HG02571 (cell line): ENCODE results near the gene MEG3.

Source experiments
- ATAC-seq: cut with Tn5 transposase; IDR thresholded peaks from one replicate; pipeline ENCODE4 v1.9.1; 2021; ENCODE audit warnings: mild to moderate bottlenecking, moderate library complexity; ENCODE audit not compliant: unreplicated experiment

MEG3 gene

DNA sequence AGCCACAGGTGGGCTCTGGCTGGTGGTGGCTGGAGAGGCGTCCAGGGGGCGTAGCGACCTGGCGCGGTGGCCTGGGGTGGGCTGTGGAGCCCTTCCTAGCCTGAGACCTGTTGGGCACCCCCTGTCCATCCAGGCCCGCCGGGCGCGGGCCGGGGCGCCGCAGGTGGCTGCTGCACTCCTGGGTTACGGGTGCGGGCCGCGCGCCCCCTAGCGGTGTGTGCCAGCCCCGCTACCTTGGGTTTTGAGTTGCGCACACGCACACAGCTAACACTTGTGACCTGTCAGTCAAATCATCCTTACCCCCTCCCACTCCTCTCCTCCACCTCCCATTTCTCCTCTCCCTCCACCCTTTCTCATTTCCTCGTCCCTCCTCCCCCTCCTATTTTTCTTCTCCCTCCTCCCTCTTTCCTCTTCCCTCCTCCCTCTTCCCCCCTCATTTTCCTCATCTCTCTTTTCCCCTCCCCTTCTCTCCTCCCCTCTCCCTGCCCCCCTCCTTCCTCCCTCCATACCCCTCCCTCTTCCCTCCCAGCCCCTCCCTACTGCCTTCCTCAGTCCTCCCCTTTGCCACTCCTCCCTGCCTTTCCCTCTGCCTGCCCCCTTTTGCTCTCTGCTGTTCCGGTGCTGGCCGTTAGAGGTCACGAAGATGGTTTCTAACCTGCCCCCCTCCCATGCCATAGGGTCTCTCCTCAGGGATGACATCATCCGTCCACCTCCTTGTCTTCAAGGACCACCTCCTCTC lies 2.3 kb downstream of the MEG3 start:
- no peak for ATAC-seq

DNA sequence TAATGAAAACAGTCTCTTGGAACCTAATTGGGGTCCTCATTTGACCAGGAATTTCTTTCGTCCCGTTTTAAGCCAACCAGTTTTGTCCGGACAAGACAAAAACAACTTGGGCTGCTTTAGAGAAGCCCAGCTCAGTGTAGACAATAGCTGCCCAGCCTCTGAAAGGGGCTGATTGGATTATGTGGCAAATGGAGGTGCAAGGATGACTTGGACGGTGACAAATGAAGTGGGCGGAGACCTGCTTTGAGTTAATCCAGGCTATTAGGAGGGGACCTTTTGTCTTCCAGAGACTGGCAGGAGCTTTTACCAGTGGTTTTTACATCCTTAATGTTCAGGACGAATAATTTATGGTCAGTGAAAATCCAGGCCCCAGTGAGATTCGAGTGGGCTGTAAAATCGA lies 4.8 kb downstream of the MEG3 start:
- no peak for ATAC-seq

DNA sequence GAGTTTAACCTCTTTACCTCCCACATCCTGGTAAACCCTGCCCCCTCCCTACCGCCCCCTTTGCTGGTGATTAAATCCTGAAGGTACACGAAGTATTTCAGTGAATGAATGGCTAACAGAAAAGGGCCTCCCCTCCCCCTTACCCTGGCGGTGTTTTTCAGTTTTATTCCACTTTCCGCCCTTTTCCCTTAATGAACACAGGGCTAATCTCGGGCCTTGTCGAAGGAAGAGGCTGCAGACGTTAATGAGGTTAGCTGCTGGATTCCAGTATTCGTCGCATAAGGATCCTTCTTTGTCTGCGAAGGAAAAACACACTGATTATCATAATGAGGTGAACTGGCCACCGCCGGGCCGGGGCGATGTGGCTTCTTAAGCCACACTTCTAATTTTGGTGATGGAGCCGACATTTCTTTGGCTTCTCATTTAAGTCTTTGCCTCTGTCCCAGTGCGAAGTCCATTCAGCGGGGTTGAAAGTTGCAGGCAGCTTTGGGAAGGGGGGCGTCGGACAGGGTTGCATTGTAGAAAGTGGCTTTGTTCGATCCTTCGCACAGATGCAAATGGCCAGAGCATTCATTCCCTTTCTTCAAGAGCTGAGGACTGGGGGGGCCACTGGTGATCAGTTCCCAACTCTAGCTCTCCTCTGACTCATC lies 6.5 kb downstream of the MEG3 start:
- no peak for ATAC-seq

DNA sequence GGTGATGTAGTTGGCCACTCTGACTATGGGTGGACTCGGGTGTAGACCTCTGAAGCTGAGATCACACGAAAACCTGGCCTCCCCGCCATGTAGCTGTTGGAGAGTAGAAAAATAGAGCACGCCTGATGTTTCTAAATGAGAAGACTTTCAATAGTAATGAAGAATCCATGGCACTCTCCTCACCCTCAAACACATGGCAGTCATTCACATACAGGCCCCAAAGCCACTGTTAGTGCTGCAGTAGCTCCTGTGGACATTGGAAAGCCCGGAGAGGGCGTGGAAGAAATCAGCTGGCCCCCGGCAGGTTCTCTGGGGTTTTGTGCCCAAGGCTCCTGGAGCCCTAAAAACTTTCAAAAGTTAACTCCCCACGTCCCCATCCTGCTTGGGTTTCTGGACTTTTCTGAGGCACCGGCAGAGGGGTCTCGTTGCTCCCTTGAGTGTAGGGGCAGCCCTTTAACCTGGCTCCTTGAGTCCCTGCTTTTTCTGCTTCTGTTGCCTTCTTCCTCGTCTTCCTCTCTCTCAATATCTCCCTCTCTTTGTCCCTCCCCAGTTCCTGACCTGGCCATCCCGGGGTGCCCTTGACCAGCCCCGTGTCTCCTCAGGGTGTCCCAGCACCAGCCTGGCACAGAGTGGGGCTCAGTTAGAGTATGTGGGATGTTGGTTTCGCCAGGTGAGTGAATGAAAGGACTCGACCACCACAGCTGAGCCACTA lies 8.3 kb downstream of the MEG3 start:
- no peak for ATAC-seq

DNA sequence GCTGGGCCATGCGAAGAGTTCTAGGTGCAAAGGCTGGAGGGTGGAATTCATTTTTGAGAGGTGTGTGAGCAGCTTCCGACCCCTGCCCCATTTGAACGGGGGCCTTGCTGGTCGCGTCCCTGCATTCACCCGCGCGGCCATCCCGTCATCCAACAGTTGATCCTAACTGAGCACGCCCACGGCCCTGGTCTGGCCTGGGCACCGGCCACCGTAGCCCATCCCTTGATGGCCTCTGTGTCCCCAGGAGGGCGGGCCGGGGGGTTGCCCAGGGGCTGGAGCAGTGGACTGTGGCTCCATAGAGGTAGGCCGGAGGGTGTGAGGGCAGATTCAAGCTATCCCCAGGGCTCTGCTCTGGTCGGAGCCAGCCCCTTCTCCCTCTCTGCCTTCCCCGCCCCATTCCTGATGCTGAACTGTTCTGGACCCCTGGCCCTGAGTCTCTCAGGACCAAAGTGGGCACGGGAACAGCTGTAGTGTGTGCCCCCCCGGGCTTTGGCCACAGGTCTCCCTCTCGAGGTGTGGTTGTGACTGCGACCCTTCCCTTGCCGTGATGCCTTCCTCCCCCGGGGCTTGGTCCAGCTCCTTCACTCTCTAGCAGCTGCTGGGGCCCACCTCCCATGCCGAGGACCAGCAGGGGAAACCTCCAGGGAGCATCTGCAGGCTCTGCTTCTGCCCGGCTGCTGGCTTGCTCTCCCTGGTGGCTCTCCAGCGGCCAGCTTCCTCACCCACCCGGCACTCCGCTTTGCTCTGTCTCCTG lies 9.1 kb downstream of the MEG3 start:
- no peak for ATAC-seq

DNA sequence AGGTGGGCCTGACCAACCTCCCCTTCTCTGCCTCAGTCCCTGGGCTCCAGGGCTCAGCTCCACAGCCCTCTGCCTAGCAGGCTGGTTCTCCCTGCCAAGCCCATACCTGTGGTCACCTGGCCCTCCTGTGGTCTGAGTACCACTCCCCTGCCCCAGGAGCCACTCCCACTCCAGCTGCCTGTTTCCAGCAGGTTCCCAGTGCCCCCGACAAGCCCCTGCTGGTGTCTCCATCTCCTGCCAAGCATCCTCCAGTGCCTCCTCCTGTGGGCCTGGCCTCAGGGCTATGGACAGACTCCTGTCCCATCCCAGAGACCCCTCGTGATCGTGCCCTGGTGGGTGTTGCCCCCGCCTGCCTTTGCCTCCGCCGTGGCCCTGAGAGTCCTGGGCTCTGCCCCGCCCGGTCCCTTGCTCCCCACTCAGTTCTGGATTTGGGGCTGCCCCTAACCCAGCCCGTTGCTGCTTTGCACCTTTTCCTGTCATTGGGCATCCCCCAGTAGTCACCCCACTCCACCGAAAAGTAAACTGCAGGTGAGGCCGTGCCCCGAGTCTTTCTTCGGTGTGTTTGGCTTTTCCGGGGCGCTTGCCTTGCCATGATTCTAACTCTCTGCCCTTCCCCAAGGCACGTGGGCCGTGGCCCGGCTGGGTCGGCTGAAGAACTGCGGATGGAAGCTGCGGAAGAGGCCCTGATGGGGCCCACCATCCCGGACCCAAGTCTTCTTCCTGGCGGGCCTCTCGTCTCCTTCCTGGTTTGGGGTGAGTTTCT lies 9.8 kb downstream of the MEG3 start:
- no peak for ATAC-seq

DNA sequence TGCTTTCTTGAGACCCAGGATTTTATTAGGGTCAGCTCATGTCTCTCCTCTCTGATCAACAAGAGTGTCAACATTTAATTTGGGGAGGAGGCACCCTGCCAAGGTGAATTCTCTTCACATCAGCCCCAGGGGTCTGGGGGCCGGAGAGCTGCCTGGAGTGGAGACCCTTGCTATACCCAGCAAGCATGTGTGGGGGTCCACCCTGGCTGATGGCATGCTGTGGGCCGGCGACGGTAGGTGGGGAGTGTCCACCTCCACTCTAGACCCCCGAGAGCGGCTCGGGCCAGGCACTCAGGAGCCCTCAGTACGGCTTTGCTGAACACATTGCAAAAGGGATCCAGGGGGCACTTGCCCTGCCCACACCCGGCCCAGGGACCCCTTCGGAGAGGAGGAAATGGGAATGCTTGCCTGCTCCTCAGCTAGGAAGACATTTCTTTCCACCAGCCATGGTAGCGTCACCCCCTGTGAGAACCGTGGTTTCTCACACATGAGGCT lies 10.4 kb downstream of the MEG3 start:
- ATAC-seq: no peak

DNA sequence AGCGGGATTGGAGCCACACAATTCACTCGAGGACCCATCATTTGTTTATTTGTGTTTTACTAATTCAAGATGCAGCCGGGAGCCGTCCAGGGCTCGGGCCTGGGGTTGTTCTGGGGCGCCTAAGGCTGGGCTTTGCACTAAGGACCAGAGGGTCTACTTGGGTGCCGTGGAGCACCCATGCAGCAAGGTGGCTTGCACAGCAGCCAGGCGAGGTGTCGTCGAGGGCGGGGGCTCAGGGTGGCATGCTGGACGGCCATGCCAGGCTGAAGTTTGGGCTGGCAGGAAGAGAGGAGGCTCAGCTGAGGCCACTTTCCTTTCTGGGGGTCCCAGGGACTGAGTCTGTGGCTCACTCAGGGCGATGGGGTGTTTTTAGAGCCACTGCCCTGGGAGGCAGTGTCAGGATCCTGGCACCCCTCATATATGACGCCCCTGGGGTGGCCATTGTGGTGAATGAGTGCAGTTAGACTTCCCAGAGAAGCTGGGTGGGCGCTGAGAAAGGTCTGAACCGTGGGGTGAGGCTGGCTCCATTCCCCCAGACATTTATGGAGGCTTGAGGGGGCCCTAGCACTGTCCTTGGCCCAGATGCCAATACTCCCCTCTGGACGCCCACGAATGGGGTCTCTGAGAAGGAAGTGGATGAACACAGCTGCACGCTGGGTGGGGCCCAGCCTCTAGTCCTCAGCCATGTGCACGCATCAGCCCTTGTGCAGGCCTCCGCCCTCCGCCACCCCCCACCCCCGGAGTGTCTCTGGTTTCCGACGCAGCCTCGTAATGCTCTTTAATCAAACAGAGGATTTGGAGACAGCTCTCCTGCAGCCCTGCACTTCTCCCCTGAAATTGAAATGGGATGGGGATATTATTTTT lies 11.3 kb downstream of the MEG3 start:
- ATAC-seq: no peak

DNA sequence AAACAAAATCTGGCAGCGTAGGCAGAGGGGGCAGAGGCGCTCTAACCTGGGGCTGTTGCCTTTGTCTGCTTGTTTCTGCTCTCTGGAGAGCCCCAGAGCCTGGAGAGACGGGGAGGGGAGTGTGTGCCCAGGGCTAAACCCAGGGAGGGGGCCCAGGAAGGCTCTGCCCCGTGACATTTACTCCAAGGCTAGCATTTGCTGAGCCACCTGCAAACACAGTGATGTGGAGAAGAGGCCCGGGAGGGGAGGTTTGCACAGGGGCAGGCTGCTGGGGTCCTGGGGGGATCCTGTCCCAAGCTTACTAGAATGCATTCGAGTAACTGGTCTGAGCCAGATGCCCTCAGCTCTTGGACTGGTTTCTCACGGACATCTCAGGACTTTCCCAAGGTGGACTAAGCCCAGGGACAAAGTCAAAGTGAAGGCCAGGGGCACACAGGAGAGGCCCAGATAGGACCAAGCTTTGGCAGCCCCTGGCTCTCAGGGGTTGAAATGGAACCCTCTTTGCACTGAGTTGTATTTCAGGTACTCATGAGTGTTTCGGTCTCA lies 12.0 kb downstream of the MEG3 start:
- ATAC-seq: no peak

DNA sequence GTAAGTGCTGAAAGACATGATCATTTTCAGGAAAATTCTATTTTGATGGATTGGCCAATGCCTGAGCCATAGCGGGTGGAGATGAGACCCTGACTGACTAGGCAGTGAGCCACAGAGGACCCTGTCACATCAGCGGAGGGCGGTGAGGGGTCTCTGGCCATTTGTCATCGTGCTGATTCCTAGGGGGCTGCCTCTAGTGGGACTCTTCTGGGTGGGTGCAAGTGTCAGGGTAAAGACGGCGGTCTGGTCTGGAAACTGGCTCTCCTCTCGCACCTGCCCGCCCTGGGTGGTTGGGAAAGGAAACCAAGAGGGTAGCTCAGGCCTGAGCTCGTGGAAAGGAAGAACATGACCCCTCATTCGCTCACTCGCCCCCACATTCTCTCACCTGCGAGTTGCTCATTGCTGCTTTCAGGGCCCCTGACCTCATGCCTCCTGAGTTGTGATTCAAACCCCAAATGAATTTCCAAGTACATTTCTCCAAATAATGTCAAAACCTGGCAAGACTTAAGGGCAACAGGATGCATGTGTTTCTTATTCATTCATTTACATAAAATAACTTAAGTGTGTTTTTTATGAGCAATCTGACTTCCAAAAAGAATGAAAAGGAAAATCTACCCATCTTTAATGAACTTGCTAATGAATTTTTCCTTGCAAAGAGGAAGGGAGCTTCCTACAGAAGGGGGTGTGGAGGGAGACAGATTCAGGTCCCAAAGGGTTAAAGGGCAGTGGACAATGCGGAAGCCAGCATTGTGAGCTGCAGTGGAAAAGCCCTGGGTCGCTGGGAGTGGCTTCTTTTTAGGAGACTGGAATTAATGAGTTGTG lies 12.8 kb downstream of the MEG3 start:
- no peak for ATAC-seq

DNA sequence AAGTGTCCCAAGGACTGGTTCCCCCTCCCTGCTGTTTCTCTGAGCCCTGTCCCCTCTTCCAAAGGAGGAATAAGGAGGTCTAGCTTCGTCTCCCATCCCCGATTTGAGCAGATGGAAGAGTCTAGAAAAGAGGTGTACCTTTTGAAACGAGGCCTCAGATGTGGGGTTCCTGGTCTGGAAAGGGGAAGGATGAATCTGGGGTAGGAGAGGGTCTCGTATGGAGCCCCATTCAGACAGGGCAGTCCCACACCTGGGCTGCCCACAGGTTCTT lies 13.3 kb downstream of the MEG3 start:
- no peak for ATAC-seq

DNA sequence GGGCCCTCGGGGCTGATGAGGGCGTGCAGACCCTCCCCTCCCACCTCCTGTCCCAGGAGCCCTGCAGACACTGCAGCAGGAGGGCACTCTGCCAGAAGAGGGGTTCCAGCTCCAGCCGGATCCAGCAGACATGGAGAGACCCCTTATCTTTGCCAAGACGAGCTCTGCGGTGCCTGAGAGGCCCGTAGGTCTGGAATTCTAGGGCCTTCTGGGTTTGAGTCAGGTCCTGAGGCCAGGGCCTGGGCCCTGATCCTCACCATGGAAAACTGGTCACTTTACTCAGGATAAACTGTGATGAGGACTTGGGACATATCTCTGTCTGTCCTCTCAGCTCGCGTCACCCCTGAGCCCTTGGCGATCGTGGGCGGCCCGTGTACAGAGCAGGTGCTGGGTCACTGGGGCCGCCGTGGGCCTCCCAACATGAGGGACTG lies 13.8 kb downstream of the MEG3 start:
- ATAC-seq: no peak

DNA sequence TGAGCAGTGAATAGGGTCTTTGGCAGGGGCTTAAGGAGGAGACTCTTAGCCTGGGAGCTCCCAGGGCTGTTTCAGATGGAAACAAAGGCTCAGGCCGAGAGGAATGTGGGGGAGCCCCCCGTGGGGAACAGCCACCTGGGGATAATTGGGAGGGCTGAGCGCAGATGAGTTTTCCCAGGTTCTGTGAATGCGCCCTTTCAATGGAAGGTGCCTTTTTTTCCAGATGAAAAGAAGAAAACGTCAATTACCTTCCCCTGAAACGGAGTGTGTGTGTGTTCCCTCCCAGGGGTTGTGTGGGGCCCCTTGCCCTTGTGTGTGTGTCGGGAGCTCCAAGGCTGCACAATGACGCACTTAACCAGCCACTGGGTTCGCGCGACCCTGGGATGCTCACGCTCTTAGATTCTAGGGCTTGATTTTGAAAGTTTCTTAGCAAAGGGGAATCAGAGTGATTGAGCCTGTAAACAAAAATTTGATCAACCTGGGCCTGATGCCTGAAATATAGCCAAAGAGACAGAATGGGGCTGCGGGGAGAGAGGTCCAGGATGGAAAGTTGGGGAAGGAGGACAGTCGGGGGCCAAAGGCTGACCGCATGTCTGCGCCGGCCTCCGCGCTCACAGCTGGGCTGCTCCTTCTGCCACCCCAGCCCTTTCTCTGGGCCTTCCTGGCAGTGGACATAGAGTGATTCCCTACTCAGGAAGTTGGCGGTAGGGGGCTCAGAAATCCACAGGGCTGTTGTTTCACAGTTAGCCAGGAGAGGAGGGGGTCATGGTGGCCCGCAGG lies 14.6 kb downstream of the MEG3 start:
- no peak for ATAC-seq

DNA sequence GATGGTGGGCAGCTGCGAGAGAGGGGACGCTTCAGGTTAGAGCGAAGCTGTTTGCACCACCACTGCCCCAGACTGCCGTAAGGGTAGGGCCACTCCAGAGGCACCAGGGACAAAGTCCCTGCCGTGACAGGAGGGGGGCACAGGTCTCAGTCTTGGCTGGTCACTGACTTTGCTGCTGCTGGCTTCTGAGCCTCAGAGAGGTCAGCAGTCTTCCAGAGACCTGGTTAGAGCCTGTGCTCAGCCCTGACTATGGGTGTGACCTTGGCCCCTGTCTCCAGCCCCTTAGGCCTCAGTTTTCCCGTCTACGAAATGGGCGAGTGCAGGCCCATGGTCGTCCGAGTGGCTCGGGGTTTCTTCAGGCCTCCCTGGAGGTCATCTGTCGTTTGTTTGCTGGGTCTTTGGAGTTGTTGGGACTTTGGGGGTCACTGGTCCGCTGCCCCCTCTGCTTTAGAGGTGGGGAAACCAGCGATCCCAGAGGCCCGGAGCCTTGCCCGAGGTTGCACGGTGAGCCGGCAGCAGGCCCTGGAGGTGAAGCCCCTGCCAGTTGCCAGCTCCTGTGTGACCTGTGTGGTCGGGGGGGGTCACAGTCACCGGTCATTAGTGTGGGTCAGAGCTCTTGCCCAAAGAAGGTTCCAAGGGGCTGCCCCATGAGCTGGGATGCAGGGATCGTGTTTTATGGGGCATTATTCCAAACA lies 15.3 kb downstream of the MEG3 start:
- ATAC-seq: no peak

DNA sequence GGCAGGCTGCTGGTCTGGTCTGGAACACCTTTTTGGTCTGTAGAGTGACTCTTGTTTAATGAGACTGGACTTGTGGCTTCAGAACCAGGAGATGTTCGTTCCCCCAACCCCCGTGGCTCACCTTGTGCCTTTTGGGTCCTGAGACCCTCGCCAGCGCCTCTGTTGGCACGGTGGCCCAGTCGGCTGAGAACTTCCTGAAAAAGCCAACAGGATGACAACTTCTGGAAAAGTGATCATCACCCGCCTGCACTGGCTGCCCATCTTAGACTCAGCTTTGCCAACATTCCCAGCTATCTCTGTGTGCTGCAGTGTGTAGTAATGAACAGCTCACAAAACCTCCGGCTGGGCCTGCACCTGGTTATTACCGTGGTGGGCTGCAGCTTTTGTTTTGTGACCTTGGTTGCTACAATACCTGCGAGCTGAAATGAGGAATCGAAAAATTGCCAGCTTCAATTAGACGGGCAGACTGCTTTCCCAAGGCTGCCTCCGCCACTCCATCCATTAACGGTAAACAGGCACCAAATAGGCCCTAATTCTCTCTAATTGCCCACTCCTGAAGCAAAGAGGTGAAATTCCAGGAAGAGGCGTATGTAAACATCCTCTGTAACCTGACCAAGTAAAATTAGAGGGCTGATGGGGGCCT lies 16.0 kb downstream of the MEG3 start:
- no peak for ATAC-seq

DNA sequence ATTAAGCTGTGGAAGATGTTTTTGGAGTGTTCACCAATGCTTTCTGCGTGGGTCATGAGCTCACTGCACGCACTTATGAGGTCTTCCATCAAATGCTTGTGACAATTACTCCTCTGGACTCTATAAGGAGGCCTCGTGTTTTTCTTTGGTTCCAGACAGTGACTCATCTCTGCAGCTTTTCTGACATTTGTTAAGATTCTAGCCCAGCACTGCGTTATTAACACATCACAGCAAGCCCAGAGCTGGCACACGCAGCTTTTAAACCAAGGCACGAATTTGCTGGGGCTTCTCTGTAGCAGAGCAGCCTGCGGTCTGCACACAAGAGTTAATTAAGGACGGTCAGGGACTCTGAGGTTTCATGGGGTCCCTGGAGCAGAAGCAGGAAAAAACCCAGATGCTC lies 16.9 kb downstream of the MEG3 start:
- no peak for ATAC-seq

DNA sequence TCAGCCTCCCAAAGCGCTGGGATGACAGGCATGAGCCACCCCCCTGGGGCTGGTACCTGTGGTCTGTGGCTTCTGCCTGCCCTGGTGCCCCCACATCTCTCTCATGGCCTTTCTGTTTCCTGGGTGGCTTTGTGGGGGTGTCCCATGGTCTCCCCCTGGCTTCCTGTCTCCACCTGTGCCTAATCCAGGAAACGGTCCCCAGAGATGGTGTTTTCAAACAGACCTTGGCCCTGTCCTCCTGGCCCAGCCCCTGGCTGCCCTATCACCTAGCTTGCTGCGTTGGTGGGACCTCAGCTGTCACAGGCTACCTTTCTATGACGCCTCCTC lies 18.1 kb downstream of the MEG3 start:
- ATAC-seq: no peak
